ENCODE data around the gene C16orf54. TPM values are rescaled to one million over a fixed set of nuclear protein-coding genes. Genes with fewer than 3 reads are reported as not detected.
"Not testable (repeated sequence)": the region's sequence is repeated elsewhere in the genome, so short reads cannot be mapped to it uniquely, and the experiment has no call there.

The C16orf54 gene
- total RNA-seq, 1 donor from 2014 or later: not detected

DNA sequence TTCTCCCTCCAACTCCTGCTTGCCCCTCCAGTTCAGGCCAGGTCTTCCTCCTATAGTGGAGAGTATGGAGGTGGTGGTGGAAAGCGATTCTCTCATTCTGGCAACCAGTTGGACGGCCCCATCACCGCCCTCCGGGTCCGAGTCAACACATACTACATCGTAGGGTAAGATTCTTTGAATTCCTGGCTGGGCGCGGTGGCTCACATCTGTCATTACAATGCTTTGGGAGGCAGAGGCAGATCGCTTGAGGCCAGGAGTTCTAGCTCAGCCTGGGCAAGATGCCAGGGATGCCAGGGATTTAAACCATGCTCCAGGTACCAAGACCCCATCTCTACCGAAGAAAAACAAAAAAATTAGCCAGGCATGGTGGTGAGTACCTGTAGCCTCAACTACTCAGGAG is 33.7 kb upstream of the C16orf54 start:
- Mint-ChIP-seq H3K27ac (peak overlapping the region; percentile 95), H3K4me1 (peaks cover 56% of the 10 kb centered on the region), H3K36me3 (no peaks in the 10 kb centered on the region), H3K4me3 (no peak overlapping the region), H3K27me3 (ENCODE audit: low read depth) (no peaks in the 10 kb centered on the region), H3K9me3 (no peaks in the 10 kb centered on the region)
- DNase-seq (ENCODE audit: low spot score in 2 of 2, unreplicated experiment in 2 of 2): peak; percentile 37 to 62
- TF ChIP-seq, protein P1, sequence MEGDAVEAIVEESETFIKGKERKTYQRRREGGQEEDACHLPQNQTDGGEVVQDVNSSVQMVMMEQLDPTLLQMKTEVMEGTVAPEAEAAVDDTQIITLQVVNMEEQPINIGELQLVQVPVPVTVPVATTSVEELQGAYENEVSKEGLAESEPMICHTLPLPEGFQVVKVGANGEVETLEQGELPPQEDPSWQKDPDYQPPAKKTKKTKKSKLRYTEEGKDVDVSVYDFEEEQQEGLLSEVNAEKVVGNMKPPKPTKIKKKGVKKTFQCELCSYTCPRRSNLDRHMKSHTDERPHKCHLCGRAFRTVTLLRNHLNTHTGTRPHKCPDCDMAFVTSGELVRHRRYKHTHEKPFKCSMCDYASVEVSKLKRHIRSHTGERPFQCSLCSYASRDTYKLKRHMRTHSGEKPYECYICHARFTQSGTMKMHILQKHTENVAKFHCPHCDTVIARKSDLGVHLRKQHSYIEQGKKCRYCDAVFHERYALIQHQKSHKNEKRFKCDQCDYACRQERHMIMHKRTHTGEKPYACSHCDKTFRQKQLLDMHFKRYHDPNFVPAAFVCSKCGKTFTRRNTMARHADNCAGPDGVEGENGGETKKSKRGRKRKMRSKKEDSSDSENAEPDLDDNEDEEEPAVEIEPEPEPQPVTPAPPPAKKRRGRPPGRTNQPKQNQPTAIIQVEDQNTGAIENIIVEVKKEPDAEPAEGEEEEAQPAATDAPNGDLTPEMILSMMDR (IDR thresholded peaks at IDR 0.05; ENCODE audit: unreplicated experiment): no peak

DNA sequence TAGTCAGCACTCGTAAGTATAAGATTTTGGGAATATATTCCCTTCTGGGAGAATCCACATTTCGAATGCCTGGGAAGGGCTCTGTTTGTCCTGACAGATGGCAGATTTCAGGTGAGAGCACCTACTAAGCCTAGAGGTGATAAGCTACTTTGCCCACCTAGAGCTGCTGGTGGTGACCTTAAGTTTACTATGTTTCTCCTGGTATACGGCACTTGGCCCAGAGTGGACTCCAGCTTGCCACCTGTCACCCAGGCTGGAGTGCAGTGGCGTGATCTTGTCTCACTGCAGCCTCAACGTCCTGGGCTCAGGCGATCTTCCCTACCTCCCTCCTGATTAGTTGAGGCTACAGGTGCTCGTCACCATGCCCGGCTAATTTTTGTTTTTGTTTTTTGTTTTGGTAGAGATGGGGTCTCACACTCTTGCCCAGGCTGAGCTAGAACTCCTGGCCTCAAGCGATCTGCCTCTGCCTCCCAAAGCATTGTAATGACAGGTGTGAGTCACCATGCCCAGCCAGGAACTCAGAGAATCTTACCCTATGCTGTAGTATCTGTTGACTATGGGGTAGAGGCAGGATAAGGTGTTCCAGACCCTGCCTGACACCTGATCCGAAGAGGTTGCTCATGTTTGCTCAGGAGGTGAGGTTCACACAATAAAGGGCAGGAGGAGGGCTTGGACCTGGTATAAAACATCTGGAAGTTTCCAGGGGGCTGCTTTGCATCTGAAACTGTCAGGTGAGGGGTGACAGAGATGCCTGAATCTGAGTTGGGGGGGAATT is 32.0 kb upstream of the C16orf54 start, which contains the start of gene ZG16:
Gene ZG16 (plus strand): TSS at position 681 of the 775 bp plus-strand sequence. CDS start 1,011 bp downstream, outside the sequence.
- no peaks in the 10 kb centered on the region for H3K36me3 Mint-ChIP-seq
- H3K9me3 Mint-ChIP-seq: no peaks in the 10 kb centered on the region
- peaks cover 40% of the 10 kb centered on the region for H3K4me1 Mint-ChIP-seq
- H3K4me3 Mint-ChIP-seq: no peak within 1 kb of the TSS
- peak within 1 kb of the TSS; percentile 95 for H3K27ac Mint-ChIP-seq
- H3K27me3 Mint-ChIP-seq (ENCODE audit: low read depth): no peaks in the 10 kb centered on the region
- TF ChIP-seq, protein P1 (IDR thresholded peaks at IDR 0.05; ENCODE audit: unreplicated experiment): no peak
- DNase-seq (ENCODE audit: low spot score in 2 of 2, unreplicated experiment in 2 of 2): no peak

DNA sequence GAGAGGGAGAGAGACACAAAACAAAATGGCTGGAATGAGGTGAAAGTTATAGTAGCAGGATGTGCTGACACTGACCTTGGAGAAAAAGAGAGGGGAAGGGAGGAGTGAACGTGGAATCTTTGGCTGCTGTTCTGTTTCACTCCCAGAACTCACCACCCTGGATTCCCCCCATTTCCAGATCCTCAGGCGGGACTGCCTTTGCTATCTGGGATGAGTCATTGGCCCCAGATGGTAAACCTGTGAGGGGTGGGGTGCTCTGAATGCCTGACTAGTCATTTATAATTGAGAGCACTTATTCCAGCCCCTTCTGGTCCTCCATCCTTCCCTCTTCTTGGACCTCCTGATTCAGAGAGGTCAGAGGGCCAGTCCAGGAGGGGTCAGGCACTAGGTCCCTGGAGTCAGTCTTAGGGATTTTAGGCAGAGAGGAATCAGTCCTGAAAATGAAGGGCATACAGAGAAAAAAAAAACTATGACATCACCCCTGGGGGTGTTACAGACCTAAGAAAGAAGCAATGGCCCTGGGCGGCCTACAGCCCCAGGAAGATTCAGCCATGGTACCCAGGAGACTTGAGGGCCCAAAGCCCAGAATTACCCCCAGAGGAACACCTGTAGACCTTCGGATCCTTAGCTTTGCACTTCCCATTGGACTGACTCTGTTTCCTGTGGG is 30.1 kb upstream of the C16orf54 start:
- TF ChIP-seq, protein P1 (IDR thresholded peaks at IDR 0.05; ENCODE audit: unreplicated experiment): no peak
- H3K27me3 Mint-ChIP-seq (ENCODE audit: low read depth): no peaks in the 10 kb centered on the region
- peaks cover 33% of the 10 kb centered on the region for H3K4me1 Mint-ChIP-seq
- H3K9me3 Mint-ChIP-seq: no peaks in the 10 kb centered on the region
- no peak overlapping the region for H3K4me3 Mint-ChIP-seq
- no peak overlapping the region for H3K27ac Mint-ChIP-seq
- H3K36me3 Mint-ChIP-seq: no peaks in the 10 kb centered on the region
- no peak for DNase-seq (ENCODE audit: low spot score in 2 of 2, unreplicated experiment in 2 of 2)

DNA sequence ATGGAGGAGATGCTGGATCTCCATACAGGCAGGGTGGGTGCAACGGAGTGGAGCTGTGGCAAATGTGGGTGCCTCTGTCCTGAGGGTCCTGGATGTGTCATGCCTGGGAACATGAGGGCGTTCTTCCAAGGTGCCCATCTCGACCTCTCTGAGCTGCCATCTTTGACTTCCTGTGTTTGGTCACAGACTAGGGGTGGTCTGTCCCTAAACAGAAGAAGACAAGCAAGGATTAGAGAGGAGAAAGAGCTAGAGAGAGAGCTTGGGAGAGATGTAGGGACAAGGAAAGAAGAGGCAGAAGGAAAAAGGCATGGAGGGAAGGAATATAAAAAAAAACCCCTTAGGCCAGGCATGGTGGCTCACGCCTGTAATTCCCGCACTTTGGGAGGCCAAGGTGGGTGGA is 28.9 kb upstream of the C16orf54 start:
- TF ChIP-seq, protein P1 (IDR thresholded peaks at IDR 0.05; ENCODE audit: unreplicated experiment): no peak
- no peak overlapping the region for H3K27ac Mint-ChIP-seq
- H3K36me3 Mint-ChIP-seq: no peaks in the 10 kb centered on the region
- H3K4me3 Mint-ChIP-seq: no peak overlapping the region
- H3K4me1 Mint-ChIP-seq: peaks cover 29% of the 10 kb centered on the region
- H3K27me3 Mint-ChIP-seq (ENCODE audit: low read depth): no peaks in the 10 kb centered on the region
- DNase-seq (ENCODE audit: low spot score in 2 of 2, unreplicated experiment in 2 of 2): no peak
- H3K9me3 Mint-ChIP-seq: no peaks in the 10 kb centered on the region

DNA sequence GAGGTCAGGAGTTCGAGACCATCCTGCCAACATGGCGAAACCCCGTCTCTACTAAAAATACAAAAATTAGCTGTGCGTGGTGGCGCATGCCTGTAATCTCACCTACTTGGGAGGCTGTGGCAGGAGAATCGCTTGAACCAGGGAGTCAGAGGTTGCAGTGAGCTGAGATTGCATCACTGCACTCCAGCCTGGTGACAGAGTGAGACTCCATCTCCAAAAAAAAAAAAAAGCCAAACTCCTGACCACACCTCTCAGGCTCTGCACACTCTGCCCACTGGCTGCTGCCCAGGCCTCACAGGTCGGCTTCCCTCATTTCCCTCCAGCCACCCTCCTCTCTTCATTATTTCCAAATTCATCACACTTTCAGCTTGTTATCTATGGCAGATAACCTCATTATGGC is 26.5 kb upstream of the C16orf54 start:
- H3K27me3 Mint-ChIP-seq (ENCODE audit: low read depth): not testable (repeated sequence)

More for the DNA sequence above, 26.5 kb upstream of the C16orf54 start:
- Mint-ChIP-seq H3K4me1 (peaks cover 13% of the 10 kb centered on the region), H3K27ac (peak overlapping the region; percentile 34)
- not testable (repeated sequence) for DNase-seq (ENCODE audit: low spot score in 2 of 2, unreplicated experiment in 2 of 2); H3K36me3 Mint-ChIP-seq; H3K4me3 Mint-ChIP-seq; H3K9me3 Mint-ChIP-seq

Data from mesothelial cell of epicardium (in vitro differentiated cells).